ENCODE results near the gene WFDC5.
A peak's percentile ranks its signal among the peaks of the same experiment; 100 is the strongest.

Gene WFDC5

GRCh38 chr20:45094864-45095574, 20.0 kb downstream of the WFDC5 start:
- in situ Hi-C loops (cut with HindIII; ENCODE audit: low pct_unique_long_range_greater_than_20kb, low sequenced_read_pairs): no loop called here
- TF ChIP-seq JUND (IDR thresholded peaks at IDR 0.05; ENCODE audit: low read depth): no peak
- DNase-seq (ENCODE audit: low read depth in 1 of 2, low spot score in 1 of 2): no peak

- in situ Hi-C loops (cut with HindIII; ENCODE audit: low pct_unique_long_range_greater_than_20kb, low sequenced_read_pairs): no loop called here
- no peak for DNase-seq (ENCODE audit: low read depth in 1 of 2, low spot score in 1 of 2)
- TF ChIP-seq JUND (IDR thresholded peaks at IDR 0.05; ENCODE audit: low read depth): no peak
Measured at GRCh38 chr20:45094201-45094600, 20.8 kb downstream of the WFDC5 start.

- in situ Hi-C loops (cut with HindIII; ENCODE audit: low pct_unique_long_range_greater_than_20kb, low sequenced_read_pairs): no loop called here
- no peak for TF ChIP-seq JUND (IDR thresholded peaks at IDR 0.05; ENCODE audit: low read depth)
- no peak for DNase-seq (ENCODE audit: low read depth in 1 of 2, low spot score in 1 of 2)
Measured at GRCh38 chr20:45092898-45093297, 22.1 kb downstream of the WFDC5 start.

GRCh38 chr20:45091366-45091765, 23.6 kb downstream of the WFDC5 start:
- no peak for DNase-seq (ENCODE audit: low read depth in 1 of 2, low spot score in 1 of 2)
- no peak for TF ChIP-seq JUND (IDR thresholded peaks at IDR 0.05; ENCODE audit: low read depth)
- in situ Hi-C loops (cut with HindIII; ENCODE audit: low pct_unique_long_range_greater_than_20kb, low sequenced_read_pairs): no loop called here

GRCh38 chr20:45090481-45090880, 24.5 kb downstream of the WFDC5 start:
- DNase-seq (ENCODE audit: low read depth in 1 of 2, low spot score in 1 of 2): no peak
- TF ChIP-seq JUND (IDR thresholded peaks at IDR 0.05; ENCODE audit: low read depth): no peak
- in situ Hi-C loops (cut with HindIII; ENCODE audit: low pct_unique_long_range_greater_than_20kb, low sequenced_read_pairs): no loop called here

GRCh38 chr20:45088247-45088646, 26.7 kb downstream of the WFDC5 start:
- DNase-seq (ENCODE audit: low read depth in 1 of 2, low spot score in 1 of 2): no peak
- TF ChIP-seq JUND (IDR thresholded peaks at IDR 0.05; ENCODE audit: low read depth): no peak
- in situ Hi-C loops (cut with HindIII; ENCODE audit: low pct_unique_long_range_greater_than_20kb, low sequenced_read_pairs): no loop called here

GRCh38 chr20:45087814-45088213, 27.2 kb downstream of the WFDC5 start:
- in situ Hi-C loops (cut with HindIII; ENCODE audit: low pct_unique_long_range_greater_than_20kb, low sequenced_read_pairs): no loop called here
- DNase-seq (ENCODE audit: low read depth in 1 of 2, low spot score in 1 of 2): no peak
- no peak for TF ChIP-seq JUND (IDR thresholded peaks at IDR 0.05; ENCODE audit: low read depth)

- TF ChIP-seq JUND (IDR thresholded peaks at IDR 0.05; ENCODE audit: low read depth): no peak
- in situ Hi-C loops (cut with HindIII; ENCODE audit: low pct_unique_long_range_greater_than_20kb, low sequenced_read_pairs): no loop called here
- DNase-seq (ENCODE audit: low read depth in 1 of 2, low spot score in 1 of 2): no peak
Measured at GRCh38 chr20:45087097-45087790, 27.7 kb downstream of the WFDC5 start.

GRCh38 chr20:45085867-45086266, 29.1 kb downstream of the WFDC5 start:
- in situ Hi-C loops (cut with HindIII; ENCODE audit: low pct_unique_long_range_greater_than_20kb, low sequenced_read_pairs): no loop called here

GRCh38 chr20:45085289-45085688, 29.7 kb downstream of the WFDC5 start:
- in situ Hi-C loops (cut with HindIII; ENCODE audit: low pct_unique_long_range_greater_than_20kb, low sequenced_read_pairs): no loop called here
- TF ChIP-seq JUND (IDR thresholded peaks at IDR 0.05; ENCODE audit: low read depth): no peak
- DNase-seq (ENCODE audit: low read depth in 1 of 2, low spot score in 1 of 2): no peak

More at GRCh38 chr20:45085867-45086266, 29.1 kb downstream of the WFDC5 start:
- no peak for TF ChIP-seq JUND (IDR thresholded peaks at IDR 0.05; ENCODE audit: low read depth)
- no peak for DNase-seq (ENCODE audit: low read depth in 1 of 2, low spot score in 1 of 2)

- DNase-seq (ENCODE audit: low read depth in 1 of 2, low spot score in 1 of 2): no peak
- no peak for TF ChIP-seq JUND (IDR thresholded peaks at IDR 0.05; ENCODE audit: low read depth)
- in situ Hi-C loops (cut with HindIII; ENCODE audit: low pct_unique_long_range_greater_than_20kb, low sequenced_read_pairs): no loop called here
Measured at GRCh38 chr20:45083127-45083526, 31.8 kb downstream of the WFDC5 start.

- in situ Hi-C loops (cut with HindIII; ENCODE audit: low pct_unique_long_range_greater_than_20kb, low sequenced_read_pairs): no loop called here
- no peak for TF ChIP-seq JUND (IDR thresholded peaks at IDR 0.05; ENCODE audit: low read depth)
- DNase-seq (ENCODE audit: low read depth in 1 of 2, low spot score in 1 of 2): no peak
Measured at GRCh38 chr20:45082468-45082867, 32.5 kb downstream of the WFDC5 start.

GRCh38 chr20:45080867-45081624, 33.9 kb downstream of the WFDC5 start:
- in situ Hi-C loops (cut with HindIII; ENCODE audit: low pct_unique_long_range_greater_than_20kb, low sequenced_read_pairs): no loop called here
- no peak for TF ChIP-seq JUND (IDR thresholded peaks at IDR 0.05; ENCODE audit: low read depth)
- peak in 1 of 2 experiments; percentile 52 for DNase-seq (ENCODE audit: low read depth in 1 of 2, low spot score in 1 of 2)
